ENCODE results near the gene CCDC102B. TPM values are rescaled to one million over a fixed set of nuclear protein-coding genes. Genes with fewer than 3 reads are reported as not detected.

Gene CCDC102B
- total RNA-seq, 2 donors from 2014 or later: 4.9 to 5.0 TPM

- no peak overlapping the region for H3K27ac Mint-ChIP-seq
- 93% methylated on average over 1 of the region's 1 CpG; no CpG with 5 or more reads in 1 of the 2 experiments for WGBS, 2 experiments (ENCODE audit: insufficient coverage in 1 of 2, insufficient read length in 1 of 2)
- no peaks in the 10 kb centered on the region for H3K27me3 Mint-ChIP-seq (ENCODE audit: insufficient read depth)
- no peaks in the 10 kb centered on the region for H3K36me3 Mint-ChIP-seq (ENCODE audit: low read depth)
- Histone ChIP-seq H3K4me1 (ENCODE audit: control insufficient read depth, insufficient read depth, low read length) (peaks cover 4% of the 10 kb centered on the region), H3K27me3 (ENCODE audit: control insufficient read depth, insufficient read depth, low read length, poor library complexity, severe bottlenecking) (no peaks in the 10 kb centered on the region), H3K9me3 (ENCODE audit: control insufficient read depth, low read length) (no peaks in the 10 kb centered on the region), H3K9ac (ENCODE audit: extremely low read depth, low read length, poor library complexity, severe bottlenecking) (no peak overlapping the region), H3K4me3 (ENCODE audit: low read length) (no peak overlapping the region), H3K27ac (ENCODE audit: low read depth, low read length) (no peak overlapping the region), H3K36me3 (ENCODE audit: control insufficient read depth, insufficient read depth, low read length) (no peaks in the 10 kb centered on the region)
- DNase-seq: no peak
- H3K4me3 Mint-ChIP-seq: no peak overlapping the region
- TF ChIP-seq CTCF (conservative IDR thresholded peaks at IDR 0.05): no peak
- H3K9me3 Mint-ChIP-seq: peaks cover 1% of the 10 kb centered on the region
- peaks cover 20% of the 10 kb centered on the region for H3K4me1 Mint-ChIP-seq
Measured at GRCh38 chr18:69044215-69044614, 246.3 kb downstream of the CCDC102B start.

GRCh38 chr18:69064063-69064462 is 266.2 kb downstream of the CCDC102B start:
- no peak overlapping the region for H3K4me3 Mint-ChIP-seq
- Histone ChIP-seq H3K27me3 (ENCODE audit: control insufficient read depth, insufficient read depth, low read length, poor library complexity, severe bottlenecking) (no peaks in the 10 kb centered on the region), H3K27ac (ENCODE audit: low read depth, low read length) (no peak overlapping the region), H3K9ac (ENCODE audit: extremely low read depth, low read length, poor library complexity, severe bottlenecking) (no peak overlapping the region), H3K4me3 (ENCODE audit: low read length) (no peak overlapping the region), H3K4me1 (ENCODE audit: control insufficient read depth, insufficient read depth, low read length) (no peaks in the 10 kb centered on the region), H3K36me3 (ENCODE audit: control insufficient read depth, insufficient read depth, low read length) (no peaks in the 10 kb centered on the region), H3K9me3 (ENCODE audit: control insufficient read depth, low read length) (no peaks in the 10 kb centered on the region)
- no peak overlapping the region for H3K27ac Mint-ChIP-seq
- peaks cover 1% of the 10 kb centered on the region for H3K9me3 Mint-ChIP-seq
- WGBS, 2 experiments (ENCODE audit: insufficient coverage in 1 of 2, insufficient read length in 1 of 2): 59 to 67% methylated on average over 3 of the region's 4 CpGs
- no peak for TF ChIP-seq CTCF (conservative IDR thresholded peaks at IDR 0.05)
- H3K27me3 Mint-ChIP-seq (ENCODE audit: insufficient read depth): no peaks in the 10 kb centered on the region
- H3K36me3 Mint-ChIP-seq (ENCODE audit: low read depth): no peaks in the 10 kb centered on the region
- no peaks in the 10 kb centered on the region for H3K4me1 Mint-ChIP-seq
- DNase-seq: no peak

DNA sequence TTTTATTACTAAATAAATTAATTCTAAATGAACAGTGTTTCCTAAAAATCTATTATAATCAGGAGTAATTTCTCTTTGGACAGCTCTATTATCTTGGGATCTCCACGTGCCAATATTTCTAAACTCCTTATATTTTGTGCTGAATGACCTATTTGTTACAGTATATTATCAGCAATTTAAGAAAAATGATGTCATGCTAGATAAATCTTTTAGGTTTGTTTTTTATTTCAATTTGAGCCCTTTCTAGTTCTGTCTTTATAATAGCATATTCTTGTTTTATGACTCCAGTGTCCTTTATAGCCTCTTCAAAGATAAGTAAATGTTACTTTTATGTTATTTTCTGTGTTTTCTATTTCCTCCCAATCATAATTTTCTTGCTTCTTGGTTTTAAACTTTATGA is 269.2 kb downstream of the CCDC102B start:
- Histone ChIP-seq H3K27me3 (ENCODE audit: control insufficient read depth, insufficient read depth, low read length, poor library complexity, severe bottlenecking) (no peaks in the 10 kb centered on the region), H3K9me3 (ENCODE audit: control insufficient read depth, low read length) (no peaks in the 10 kb centered on the region), H3K4me3 (ENCODE audit: low read length) (no peak overlapping the region), H3K27ac (ENCODE audit: low read depth, low read length) (no peak overlapping the region), H3K9ac (ENCODE audit: extremely low read depth, low read length, poor library complexity, severe bottlenecking) (no peak overlapping the region), H3K36me3 (ENCODE audit: control insufficient read depth, insufficient read depth, low read length) (no peaks in the 10 kb centered on the region), H3K4me1 (ENCODE audit: control insufficient read depth, insufficient read depth, low read length) (no peaks in the 10 kb centered on the region)
- no peaks in the 10 kb centered on the region for H3K4me1 Mint-ChIP-seq
- no CpG with 5 or more reads among the region's 1 CpG for WGBS, 2 experiments (ENCODE audit: insufficient coverage in 1 of 2, insufficient read length in 1 of 2)
- no peak for TF ChIP-seq CTCF (conservative IDR thresholded peaks at IDR 0.05)
- H3K4me3 Mint-ChIP-seq: no peak overlapping the region
- DNase-seq: no peak
- H3K27me3 Mint-ChIP-seq (ENCODE audit: insufficient read depth): no peaks in the 10 kb centered on the region
- peaks cover 1% of the 10 kb centered on the region for H3K9me3 Mint-ChIP-seq
- H3K27ac Mint-ChIP-seq: no peak overlapping the region
- no peaks in the 10 kb centered on the region for H3K36me3 Mint-ChIP-seq (ENCODE audit: low read depth)

All from endodermal cell (in vitro differentiated cells).